ENCODE data around the gene HAL.
"Not testable (repeated sequence)": the region's sequence is repeated elsewhere in the genome, so short reads cannot be mapped to it uniquely, and the experiment has no call there.

Gene HAL

GRCh38 chr12:95976416-95976832 lies 19.7 kb downstream of the HAL start:
- DNase-seq: no peak

DNA sequence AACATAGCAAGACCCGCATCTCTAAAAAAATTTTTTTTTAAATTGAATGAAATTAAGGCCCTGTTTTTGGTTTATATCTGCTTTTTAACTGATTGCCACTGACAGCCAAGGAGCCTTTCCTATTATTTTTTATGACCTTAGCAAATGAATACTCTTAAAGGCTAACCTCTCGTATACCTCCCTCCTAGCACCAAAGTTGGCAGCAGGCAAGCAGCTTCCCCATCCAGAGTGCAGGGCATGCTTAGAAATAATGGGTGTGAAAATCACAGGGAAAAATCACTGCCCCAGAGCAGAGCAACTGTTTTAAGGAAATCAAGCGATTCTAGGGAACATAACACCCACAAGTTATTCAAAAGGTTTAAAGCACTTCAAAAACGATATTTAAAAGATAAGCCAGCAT lies 20.7 kb downstream of the HAL start:
- DNase-seq: no peak

DNA sequence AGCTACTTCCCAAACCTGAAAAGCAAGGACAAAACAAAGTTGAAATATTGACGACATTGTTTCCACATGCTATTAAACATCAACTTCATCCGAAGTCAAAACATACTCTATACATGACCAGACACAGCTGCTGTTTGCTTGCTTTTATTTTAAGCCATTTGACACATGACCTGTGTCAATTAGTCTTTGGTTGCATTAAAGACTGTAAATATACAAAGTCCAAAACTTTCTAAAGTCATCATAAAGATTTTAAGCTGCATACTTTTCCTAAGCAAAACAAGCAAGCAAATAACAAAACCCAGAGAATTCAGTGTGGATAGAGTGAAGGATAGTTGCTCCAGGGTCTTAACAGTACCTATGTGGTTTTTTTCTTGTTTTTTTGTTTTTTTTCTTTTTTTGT lies 21.8 kb downstream of the HAL start:
- DNase-seq: no peak

GRCh38 chr12:95972832-95973456 lies 23.2 kb downstream of the HAL start:
- no peak for DNase-seq

- no peak for DNase-seq
Observed at GRCh38 chr12:95970905-95971304, 25.2 kb downstream of the HAL start.

DNA sequence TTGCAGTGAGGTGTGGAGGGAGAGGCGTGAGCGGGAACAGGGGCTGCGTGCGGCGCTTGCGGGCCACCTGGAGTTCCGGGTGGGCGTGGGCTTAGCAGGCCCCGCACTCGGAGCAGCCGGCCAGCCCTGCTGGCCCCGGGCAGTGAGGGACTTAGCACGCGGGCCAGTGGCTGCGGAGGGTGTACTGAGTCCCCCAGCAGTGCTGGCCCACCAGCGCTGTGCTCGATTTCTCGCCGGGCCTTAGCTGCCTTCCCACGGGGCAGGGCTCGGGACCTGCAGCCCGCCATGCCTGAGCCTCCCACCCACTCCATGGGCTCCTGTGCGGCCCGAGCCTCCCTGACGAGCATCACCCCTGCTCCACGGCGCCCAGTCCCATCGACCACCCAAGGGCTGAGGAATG lies 27.0 kb downstream of the HAL start:
- DNase-seq: not testable (repeated sequence)

- DNase-seq: no peak
Observed at GRCh38 chr12:95967301-95967700, 28.8 kb downstream of the HAL start.

DNA sequence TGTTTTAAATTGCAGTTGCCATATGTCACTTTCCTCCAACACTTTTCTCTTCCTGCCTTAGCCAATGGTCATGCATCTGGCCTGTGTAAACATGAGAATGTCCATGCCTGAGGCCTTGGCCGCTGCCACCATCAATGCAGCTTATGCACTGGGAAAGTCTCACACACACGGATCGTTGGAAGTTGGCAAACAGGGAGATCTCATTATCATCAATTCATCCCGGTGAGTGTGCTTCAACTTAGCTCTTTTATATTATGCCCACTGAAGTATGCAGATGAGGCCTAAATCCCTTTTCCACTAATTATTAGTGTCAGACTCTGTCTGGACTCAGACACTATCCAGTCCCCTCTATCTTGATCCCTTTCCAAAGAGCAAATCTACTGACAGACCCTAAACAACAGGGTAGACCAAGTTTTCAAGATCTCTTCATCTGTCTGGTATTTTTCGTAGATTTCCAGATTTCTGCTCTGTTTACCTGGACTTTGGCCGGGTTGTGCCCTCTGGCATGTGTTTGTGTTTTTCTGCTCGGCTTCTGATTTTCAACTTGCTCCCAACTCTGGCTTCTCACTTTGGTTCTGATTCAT lies 29.8 kb downstream of the HAL start:
- DNase-seq: no peak

GRCh38 chr12:95963096-95963495 lies 33.0 kb downstream of the HAL start:
- no peak for DNase-seq

GRCh38 chr12:95962222-95962621 lies 33.9 kb downstream of the HAL start:
- no peak for DNase-seq

DNA sequence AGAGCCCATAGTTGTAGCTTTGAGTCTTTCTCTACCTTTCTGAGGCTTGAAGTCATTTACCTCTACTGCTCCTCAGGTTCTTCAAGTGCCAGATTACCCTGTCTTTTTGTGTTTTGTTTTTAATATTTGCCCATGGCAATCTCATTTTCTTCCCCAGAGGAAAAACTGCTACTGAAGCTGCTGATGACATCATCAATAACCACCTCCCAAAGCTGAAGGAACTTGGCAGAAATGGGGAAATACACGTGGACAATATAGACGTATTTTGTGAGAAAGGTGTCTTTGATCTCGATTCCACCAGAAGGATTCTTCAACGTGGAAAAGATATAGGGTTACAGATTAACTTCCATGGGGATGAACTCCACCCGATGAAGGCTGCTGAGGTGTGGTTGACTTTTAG lies 35.9 kb downstream of the HAL start:
- DNase-seq: no peak

- DNase-seq: no peak
Observed at GRCh38 chr12:95959107-95959506, 37.0 kb downstream of the HAL start.

- DNase-seq: no peak
Observed at GRCh38 chr12:95956557-95957145, 39.5 kb downstream of the HAL start.

DNA sequence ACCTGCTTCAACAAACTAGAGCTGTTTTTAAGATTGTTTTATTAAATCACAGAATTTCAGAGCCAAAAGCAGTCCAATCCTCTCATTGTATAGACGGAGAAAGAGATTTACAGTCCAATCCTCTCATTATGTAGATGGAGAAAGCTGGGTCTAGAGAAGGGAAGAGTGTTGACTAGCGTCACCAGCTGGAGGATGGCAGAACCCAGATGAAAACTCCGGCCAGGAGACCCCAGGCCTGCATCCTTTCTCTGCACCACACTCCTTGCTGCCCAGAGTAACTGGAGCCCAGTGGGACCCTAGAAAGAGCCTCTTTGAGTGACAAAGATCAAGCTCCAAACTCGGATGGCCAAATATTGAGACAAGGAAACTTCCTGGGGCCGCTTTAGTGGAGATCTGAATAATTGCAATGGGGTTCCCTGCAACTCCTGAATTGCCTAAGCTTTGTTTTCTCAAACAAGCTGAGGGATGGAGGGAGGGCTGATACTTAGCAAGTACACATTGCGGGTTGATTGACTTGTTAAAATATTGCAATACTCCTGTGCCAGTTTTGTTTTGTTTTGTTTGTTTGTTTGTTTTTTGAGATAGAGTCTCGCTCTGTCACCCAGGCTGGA lies 40.5 kb downstream of the HAL start:
- no peak for DNase-seq

GRCh38 chr12:95953000-95953399 lies 43.1 kb downstream of the HAL start:
- no peak for DNase-seq

DNA sequence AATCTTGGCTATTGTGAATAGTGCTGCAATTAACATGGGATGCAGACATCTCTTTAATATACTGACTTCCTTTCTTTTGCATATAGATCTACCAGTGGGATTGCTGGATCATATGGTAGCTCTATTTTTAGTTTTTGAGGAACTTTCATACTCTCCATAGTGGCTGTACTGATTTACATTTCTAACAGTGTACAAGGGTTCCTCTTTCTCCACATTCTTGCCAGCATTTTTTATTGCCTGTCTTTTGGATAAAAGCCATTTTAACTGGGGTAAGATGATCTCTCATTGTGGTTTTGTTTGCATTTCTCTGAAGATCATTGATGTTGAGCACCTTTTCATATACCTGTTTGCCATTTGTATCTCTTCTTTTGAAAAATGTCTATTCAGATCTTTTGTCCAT lies 44.6 kb downstream of the HAL start:
- no peak for DNase-seq

DNA sequence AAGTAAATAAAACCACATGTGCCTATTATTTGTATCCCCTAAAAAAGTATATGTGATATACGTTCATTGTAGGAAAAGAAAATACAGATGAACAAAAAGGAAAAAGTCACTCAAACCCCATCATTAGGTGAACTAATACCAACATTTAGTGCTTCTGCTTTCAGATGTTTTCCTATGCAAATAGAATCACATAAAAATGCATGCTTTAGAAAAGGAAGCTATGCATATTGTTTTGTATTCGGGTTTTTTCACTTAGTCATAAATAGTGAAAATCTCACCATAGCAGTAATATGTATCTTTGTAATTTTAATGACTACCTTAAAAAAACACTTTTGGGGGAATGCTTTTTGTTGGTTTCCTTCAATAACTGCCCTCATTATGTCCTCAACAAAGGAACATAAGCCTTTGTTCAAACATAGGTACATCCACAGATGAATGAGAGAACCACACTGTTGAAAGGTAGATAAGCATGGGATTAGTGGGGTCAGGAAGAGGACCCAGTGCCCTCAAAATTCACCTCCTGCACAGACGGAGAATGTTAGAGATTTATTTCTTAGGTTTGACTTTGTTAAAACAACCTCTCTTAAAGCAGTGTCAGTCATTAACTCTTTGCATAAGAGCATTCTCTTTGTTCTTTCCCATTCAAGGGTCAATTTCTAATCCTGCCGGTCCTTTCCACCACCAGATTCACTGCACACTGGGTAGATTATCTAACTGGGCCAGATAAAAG lies 46.5 kb downstream of the HAL start:
- no peak for DNase-seq

DNA sequence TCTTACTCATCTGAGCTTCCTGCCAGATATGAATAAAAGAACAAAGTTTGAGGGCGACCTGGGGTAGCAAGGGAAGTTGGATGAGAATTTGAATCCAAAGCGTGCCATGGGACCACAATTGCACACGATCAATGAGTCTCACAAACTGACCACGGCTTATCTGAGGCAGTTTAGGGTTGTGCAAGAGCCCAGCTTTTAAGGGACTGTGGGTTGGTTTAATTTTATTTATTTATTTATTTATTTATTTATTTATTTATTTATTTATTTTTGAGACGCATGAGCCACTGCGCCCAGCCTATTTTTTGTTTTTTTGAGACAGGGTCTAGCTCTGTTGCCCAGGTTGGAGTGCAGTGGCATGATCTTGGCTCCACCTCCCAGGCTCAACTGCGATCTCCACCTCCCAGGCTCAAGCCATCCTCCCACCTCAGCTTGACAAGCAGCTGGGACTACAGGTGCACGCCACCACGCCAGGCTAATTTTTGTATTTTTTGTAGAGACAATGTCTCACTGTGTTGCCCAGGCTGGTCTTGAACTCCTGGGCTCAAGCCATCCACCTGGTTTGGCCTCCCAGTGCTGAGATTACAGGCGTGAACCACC lies 51.9 kb downstream of the HAL start:
- DNase-seq: no peak

DNA sequence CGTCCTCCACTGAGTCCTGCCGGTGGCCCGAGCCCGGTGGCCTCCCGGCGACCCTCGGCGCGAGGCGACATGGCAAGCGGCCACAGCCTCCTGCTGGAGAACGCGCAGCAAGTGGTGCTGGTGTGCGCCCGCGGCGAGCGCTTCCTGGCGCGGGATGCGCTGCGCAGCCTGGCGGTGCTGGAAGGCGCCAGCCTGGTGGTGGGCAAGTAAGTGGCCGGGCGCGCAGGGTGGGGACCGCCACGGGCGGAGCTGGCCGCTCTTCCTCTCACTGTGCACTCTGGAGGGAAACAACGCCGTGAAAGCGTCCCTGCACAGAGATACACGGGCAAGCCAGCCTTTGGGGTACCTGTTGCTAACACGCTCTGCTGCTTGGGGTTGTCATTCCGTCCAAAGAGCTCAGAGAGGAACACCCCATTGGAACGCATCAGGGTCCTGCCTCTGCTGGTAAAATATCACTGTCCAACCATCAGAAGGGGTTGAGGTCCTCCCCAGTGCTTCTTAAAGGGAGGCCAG lies 52.8 kb downstream of the HAL start, which contains the start of gene AMDHD1:
Gene AMDHD1 (plus strand): TSS at position 2 of the 513 bp plus-strand sequence. CDS start 68 bp downstream, at position 70.
- DNase-seq: peak; percentile 37

GRCh38 chr12:95942524-95943329 lies 53.4 kb downstream of the HAL start, which contains the start of gene CCDC38:
TSS of gene CCDC38 (minus strand) at chr12:95942614. CDS start at chr12:95936509, 6,105 bp downstream.
- DNase-seq: peak; percentile 81

DNA sequence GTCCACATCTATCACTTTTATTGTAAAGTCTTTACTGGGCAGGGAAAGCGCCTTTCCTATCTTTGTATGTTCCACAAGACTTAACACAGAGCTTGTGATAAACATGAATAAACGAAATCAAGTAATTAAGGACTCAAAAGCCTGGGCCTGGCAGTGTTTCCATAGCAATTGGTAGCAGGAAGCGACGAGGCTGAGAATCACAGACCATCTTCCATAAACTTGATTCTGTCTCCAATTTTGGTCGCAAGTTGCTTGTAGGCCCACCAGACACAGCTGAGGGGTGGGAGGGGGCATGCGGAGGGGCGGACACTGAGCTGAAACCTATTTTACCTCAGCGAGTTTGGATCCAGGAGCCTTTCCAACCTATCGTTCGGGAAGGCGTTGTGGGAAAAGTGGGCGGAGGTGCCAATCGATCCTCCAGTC lies 54.0 kb downstream of the HAL start:
- no peak for DNase-seq

DNA sequence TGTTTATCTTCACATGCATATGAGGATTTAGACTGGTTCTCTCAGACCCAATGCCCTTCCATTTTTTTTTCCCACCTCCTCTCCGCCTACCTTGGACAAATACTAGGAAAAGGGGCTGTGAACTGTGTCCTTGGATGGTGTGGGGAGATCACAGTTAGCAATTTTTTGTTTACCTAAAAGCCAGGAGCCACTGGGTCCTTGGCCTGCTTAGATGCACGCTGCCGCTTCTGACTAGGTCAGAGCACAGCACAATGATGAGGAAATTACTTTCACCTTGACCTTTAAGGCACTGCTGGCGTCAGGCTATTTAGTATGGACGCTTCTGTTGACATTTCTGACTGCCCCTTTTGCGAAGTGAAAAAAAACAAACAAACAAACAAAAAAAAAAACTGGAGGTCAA lies 55.6 kb downstream of the HAL start:
- no peak for DNase-seq

Measured in CD4-positive, alpha-beta T cell treated with Interferon gamma for 1 hour (primary cell).